ENCODE measurements around the gene ACER3.

GRCh38 chr11:76836613-76837291, 24.0 kb upstream of the ACER3 start:
- TF ChIP-seq ZFP30 (CRISPR knock-in tag; IDR thresholded peaks at IDR 0.05) (no peak), SNAI2 (CRISPR knock-in tag; IDR thresholded peaks at IDR 0.05) (no peak), PATZ1 (CRISPR knock-in tag; IDR thresholded peaks at IDR 0.05; ENCODE audit: borderline replicate concordance) (no peak), TCF4 (CRISPR knock-in tag; IDR thresholded peaks at IDR 0.05; ENCODE audit: borderline replicate concordance) (no peak), OSR1 (CRISPR knock-in tag; IDR thresholded peaks at IDR 0.05) (no peak), ISL1 (CRISPR knock-in tag; IDR thresholded peaks at IDR 0.05) (no peak), ESRRG (CRISPR knock-in tag; IDR thresholded peaks at IDR 0.05) (no peak), ZFP3 (CRISPR knock-in tag; IDR thresholded peaks at IDR 0.05) (no peak), GLIS3 (CRISPR knock-in tag; IDR thresholded peaks at IDR 0.05) (no peak), ZNF565 (CRISPR knock-in tag; conservative IDR thresholded peaks at IDR 0.05; ENCODE audit: low read depth) (no peak), BACH2 (CRISPR knock-in tag; IDR thresholded peaks at IDR 0.05; ENCODE audit: borderline replicate concordance) (no peak), ZNF8 (CRISPR knock-in tag; IDR thresholded peaks at IDR 0.05) (no peak), CREB5 (CRISPR knock-in tag; IDR thresholded peaks at IDR 0.05; ENCODE audit: low read depth) (no peak), TOX (CRISPR knock-in tag; IDR thresholded peaks at IDR 0.05; ENCODE audit: borderline replicate concordance) (no peak)

Data from SK-N-SH treated with all-trans-retinoic acid at 6 μM for 48 hours (cell line).